DMS 273 (cell line): ENCODE measurements around the gene NFKB2.

Experiments
- DNase-seq: peaks from one replicate; lab custom pipeline; 2025; ENCODE audit not compliant: unreplicated experiment; lab: John Stamatoyannopoulos, UW

Gene NFKB2

GRCh38 chr10:102394079-102394800, 1.3 kb upstream of the NFKB2 start:
- peak; percentile 93 for DNase-seq

DNA sequence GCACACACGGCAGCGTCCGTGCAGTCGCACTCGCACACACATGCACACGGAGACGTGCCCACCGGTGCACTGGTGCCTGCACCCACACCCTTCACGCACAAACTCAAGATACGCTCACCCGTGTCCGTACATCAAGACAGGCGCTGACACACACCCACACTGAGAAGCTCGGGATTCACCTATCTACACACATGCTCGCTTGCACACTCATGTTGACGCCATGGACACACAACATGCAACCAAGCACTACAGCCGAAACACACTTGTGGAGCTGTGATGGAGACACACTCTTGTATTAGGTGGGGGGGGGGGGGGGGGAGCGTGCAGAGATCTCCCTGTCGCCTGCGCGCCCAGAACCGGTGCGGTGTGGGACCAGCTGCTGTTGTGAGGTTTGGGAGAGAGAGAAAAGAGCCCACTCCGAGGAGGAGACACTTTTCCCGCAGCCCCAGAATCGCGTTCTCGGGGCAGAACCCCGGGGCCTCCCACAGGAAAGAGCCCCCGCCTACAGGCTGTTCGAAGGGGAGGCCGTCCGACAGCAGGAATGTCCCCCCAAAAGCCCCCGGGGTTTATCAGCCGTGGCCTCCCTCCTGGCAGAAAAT, 605 bp upstream of the NFKB2 start:
- peak; percentile 63 for DNase-seq

DNA sequence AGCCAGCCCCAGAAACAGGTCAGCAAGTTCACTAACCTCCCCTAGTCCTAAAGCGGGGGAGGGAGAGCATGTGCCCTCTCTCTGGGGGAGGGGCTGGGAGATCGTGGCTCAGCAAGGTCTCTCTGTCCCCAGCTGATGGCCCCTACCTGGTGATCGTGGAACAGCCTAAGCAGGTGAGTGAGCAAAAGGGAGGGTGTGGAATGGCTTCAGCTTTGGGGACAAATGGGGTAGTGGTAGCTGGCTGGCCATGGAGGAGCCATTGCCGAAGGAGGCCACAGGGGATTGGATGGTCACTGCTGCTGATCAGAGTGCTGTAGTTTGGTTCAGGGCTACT, 779 bp downstream of the NFKB2 start:
- DNase-seq: no peak

GRCh38 chr10:102396730-102397151, 1.2 kb downstream of the NFKB2 start:
- DNase-seq: no peak

DNA sequence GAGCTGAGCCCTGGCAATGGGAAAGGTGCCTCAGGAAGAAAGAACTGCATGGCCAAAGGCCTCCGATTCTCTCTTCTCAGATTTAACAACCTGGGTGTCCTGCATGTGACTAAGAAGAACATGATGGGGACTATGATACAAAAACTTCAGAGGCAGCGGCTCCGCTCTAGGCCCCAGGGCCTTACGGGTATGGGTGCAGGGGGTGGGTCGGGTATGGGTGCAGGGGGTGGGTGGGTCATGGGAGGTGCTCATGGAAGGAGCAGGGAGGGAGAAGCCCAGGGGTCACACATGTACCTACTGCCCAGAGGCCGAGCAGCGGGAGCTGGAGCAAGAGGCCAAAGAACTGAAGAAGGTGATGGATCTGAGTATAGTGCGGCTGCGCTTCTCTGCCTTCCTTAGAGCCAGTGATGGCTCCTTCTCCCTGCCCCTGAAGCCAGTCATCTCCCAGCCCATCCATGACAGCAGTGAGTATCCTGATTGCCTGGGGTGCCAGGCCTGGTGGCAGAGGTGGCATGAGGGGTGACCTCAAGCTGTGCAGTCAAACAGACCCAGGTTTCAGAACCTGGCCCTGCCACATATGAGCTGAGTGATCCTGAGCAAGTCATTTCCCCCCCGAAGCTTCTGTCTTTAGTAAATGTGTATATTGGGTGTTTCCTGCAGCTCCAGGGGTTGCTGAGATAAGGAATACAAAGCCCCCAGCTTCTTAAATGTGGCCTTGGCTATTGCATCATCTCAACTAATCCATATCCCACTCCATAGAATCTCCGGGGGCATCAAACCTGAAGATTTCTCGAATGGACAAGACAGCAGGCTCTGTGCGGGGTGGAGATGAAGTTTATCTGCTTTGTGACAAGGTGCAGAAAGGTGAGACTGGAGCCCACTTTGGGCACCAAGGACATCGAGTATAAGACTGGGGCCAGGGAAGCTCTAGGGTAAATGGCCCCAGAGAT, 2.0 kb downstream of the NFKB2 start:
- no peak for DNase-seq

DNA sequence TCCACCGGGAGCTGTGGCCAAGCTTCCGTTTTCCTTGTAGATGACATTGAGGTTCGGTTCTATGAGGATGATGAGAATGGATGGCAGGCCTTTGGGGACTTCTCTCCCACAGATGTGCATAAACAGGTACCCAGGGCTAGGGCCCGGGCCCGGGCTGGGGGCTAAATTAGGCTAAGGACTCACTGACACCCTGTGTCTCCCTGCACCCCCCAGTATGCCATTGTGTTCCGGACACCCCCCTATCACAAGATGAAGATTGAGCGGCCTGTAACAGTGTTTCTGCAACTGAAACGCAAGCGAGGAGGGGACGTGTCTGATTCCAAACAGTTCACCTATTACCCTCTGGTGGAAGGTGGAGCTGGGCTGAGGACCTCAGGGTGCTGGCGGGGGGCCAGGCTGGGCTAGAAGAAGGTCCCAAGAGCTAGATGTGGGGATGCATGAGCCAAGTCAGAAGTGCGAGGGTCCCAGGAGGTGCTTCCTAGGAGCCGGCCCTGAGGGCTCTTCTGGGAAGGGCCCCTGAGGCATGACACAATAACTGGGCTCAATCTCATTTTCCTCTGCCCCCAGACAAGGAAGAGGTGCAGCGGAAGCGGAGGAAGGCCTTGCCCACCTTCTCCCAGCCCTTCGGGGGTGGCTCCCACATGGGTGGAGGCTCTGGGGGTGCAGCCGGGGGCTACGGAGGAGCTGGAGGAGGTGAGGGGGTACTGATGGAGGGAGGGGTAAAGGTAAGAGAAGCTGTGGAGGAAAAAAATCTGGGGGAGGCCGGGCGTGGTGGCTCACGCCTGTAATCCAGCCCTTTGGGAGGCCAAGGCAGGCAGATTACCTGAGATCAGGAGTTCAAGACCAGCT, 2.9 kb downstream of the NFKB2 start:
- no peak for DNase-seq

GRCh38 chr10:102399217-102400021, 3.9 kb downstream of the NFKB2 start:
- peak; percentile 91 for DNase-seq

GRCh38 chr10:102400076-102400475, 4.6 kb downstream of the NFKB2 start:
- peak; percentile 31 for DNase-seq

- DNase-seq: no peak
Measured at GRCh38 chr10:102400598-102401341, 5.3 kb downstream of the NFKB2 start.

DNA sequence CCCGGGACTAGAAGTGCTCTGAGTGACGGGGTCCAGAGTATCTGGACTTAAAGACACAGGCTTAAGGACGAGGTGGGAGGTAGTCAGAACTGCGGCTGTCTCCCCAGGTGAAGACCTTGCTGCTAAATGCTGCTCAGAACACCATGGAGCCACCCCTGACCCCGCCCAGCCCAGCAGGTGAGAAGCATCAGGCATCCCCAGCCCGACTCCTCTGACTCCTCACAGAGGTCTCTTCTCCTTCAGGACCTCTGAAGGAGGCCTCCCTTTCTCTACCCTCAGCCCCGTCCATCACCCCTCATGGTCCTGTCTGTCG, 5.8 kb downstream of the NFKB2 start:
- no peak for DNase-seq

- no peak for DNase-seq
Measured at GRCh38 chr10:102401735-102402511, 6.4 kb downstream of the NFKB2 start.

GRCh38 chr10:102402512-102402896, 7.0 kb downstream of the NFKB2 start:
- no peak for DNase-seq

DNA sequence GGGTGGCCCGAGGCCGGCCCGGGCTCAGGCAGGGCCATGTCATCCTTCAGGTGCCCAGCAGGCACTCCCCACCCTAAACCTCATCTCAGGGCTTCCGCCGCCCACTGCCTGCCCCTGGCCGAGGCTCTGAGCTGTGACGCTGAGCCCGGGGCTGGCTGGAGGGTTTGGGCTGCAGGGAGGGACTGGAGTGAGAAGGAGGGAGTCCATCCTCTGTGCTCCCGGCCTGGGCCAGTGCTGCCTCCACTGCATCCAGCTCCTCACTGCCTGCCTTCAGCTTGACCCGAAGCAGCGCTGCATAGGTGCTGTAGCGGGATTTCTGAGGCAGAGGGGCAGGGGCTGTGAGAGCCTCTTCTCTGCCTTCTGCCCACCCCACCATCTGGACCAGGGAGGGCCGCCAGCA, 7.6 kb downstream of the NFKB2 start:
- DNase-seq: no peak

GRCh38 chr10:102404361-102405107, 9.0 kb downstream of the NFKB2 start:
- DNase-seq: no peak

GRCh38 chr10:102405108-102405571, 9.6 kb downstream of the NFKB2 start:
- no peak for DNase-seq

DNA sequence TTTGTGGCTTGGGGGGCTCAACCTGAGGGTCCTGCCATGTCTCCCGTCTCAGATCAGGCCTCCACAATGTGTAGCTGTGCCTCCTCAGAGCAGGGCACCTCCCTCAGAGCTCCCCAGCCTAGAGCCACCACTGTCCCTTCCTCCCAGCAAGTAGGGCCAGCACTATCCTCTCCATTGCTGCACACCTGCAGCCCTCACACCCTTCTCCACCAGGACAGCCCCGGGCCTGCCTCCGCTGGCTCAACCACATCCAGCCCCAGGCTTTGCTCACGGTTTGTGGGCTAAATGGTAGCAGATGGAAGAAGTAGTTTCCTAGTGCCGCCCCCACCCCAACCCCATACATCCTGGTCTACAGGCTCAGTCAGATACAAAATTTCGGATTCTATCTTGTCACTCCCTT, 10.1 kb downstream of the NFKB2 start:
- DNase-seq: no peak

DNA sequence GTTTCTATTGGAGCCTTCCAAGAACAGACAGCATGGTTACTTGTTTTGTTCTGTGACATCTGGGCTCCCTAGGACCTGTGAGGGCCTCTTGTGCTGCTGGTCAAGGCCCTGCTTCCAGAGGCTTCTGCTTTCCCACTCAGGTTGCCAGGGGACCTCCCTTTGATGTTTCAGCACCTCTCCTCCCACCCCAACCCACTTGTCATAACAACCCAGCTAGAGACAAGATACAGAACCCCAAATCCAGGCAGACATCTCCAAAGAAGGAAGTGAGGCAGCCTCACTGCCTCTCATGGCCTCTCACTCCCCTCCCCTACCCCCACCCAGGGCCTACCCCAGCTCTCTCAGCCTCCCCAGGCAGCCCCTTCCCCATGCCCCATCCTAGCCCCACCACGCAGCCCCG, 11.3 kb downstream of the NFKB2 start:
- DNase-seq: no peak
